ENCODE data around the gene PPP3CA. TPM values are rescaled to one million over a fixed set of nuclear protein-coding genes. Genes with fewer than 3 reads are reported as not detected.

The PPP3CA gene
- total and polyA plus RNA-seq, 4 experiments from 2014 or later: 5.0 to 41.8 (median 22.9) TPM

DNA sequence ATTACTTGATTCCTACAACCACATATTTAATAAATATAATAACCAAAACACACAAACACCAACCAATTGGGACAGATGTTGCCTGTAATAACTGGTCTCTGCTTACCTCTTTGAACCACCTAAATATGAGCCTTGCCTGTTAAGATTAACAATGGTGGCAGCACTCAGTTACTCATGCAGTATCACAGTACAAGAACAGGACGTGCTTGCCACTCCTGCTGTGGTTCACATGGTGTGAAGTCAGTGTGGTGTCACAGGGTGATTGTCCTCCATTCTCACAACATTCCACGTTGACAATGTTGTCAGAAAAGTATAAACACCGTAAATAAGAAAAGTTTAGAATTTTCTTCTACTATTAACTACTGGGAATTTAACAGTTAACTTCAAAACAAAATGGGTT lies 365.0 kb downstream of the PPP3CA start:
- Histone ChIP-seq H3K36me3 (ENCODE audit: insufficient read depth, low read length) (no peaks in the 10 kb centered on the region), H3K4me3 (ENCODE audit: low read length in 2 of 2) (no peak overlapping the region), H3K9me3 (ENCODE audit: control insufficient read depth in 1 of 2, low read length in 2 of 2) (no peaks in the 10 kb centered on the region), H3K27me3 (ENCODE audit: insufficient read depth, low read length) (no peaks in the 10 kb centered on the region), H3K4me1 (ENCODE audit: insufficient read depth, low read length) (no peaks in the 10 kb centered on the region), H3K27ac (ENCODE audit: low read depth, low read length) (no peak overlapping the region)
- Mint-ChIP-seq H3K4me1 (no peaks in the 10 kb centered on the region), H3K36me3 (no peaks in the 10 kb centered on the region), H3K4me3 (no peak overlapping the region), H3K27me3 (no peaks in the 10 kb centered on the region), H3K9me3 (no peaks in the 10 kb centered on the region), H3K27ac (no peak overlapping the region)
- DNase-seq: no peak
- intact Hi-C loops (cut with micrococcal nuclease): no loop called here
- POLR2A ChIA-PET (ENCODE audit: partially characterized antibody): interaction anchor here (0.6 kb wide), 1 partner anchor 38 kb away, joined by 5 read pairs; no protein-coding TSS in a partner anchor
- CTCF ChIA-PET (ENCODE audit: partially characterized antibody): no interaction called here

- Histone ChIP-seq H3K4me3 (ENCODE audit: low read length in 2 of 2) (no peak overlapping the region), H3K9me3 (ENCODE audit: control insufficient read depth in 1 of 2, low read length in 2 of 2) (no peaks in the 10 kb centered on the region), H3K27ac (ENCODE audit: low read depth, low read length) (no peak overlapping the region), H3K4me1 (ENCODE audit: insufficient read depth, low read length) (no peaks in the 10 kb centered on the region), H3K27me3 (ENCODE audit: insufficient read depth, low read length) (no peaks in the 10 kb centered on the region), H3K36me3 (ENCODE audit: insufficient read depth, low read length) (no peaks in the 10 kb centered on the region)
- no peak overlapping the region for H3K27ac Mint-ChIP-seq
- no peaks in the 10 kb centered on the region for H3K36me3 Mint-ChIP-seq
- no peak for DNase-seq
- CTCF ChIA-PET (ENCODE audit: partially characterized antibody): no interaction called here
- intact Hi-C loops (cut with micrococcal nuclease): no loop called here
- H3K4me3 Mint-ChIP-seq: no peak overlapping the region
- H3K9me3 Mint-ChIP-seq: no peaks in the 10 kb centered on the region
- no peaks in the 10 kb centered on the region for H3K27me3 Mint-ChIP-seq
- POLR2A ChIA-PET (ENCODE audit: partially characterized antibody): interaction anchor here (0.6 kb wide), 1 partner anchor 39 kb away, joined by 5 read pairs; no protein-coding TSS in a partner anchor
- no peaks in the 10 kb centered on the region for H3K4me1 Mint-ChIP-seq
These were observed 365.7 kb downstream of the PPP3CA start for GRCh38 chr4:100981447-100982204.

- POLR2A ChIA-PET (ENCODE audit: partially characterized antibody): no interaction called here
- H3K4me1 Mint-ChIP-seq: no peaks in the 10 kb centered on the region
- H3K27me3 ChIP-seq (ENCODE audit: insufficient read depth, low read length): no peaks in the 10 kb centered on the region
- H3K27me3 Mint-ChIP-seq: no peaks in the 10 kb centered on the region
- H3K4me3 Mint-ChIP-seq: no peak overlapping the region
- no peak overlapping the region for H3K4me3 ChIP-seq (ENCODE audit: low read length in 2 of 2)
- H3K36me3 Mint-ChIP-seq: no peaks in the 10 kb centered on the region
- H3K36me3 ChIP-seq (ENCODE audit: insufficient read depth, low read length): no peaks in the 10 kb centered on the region
- CTCF ChIA-PET (ENCODE audit: partially characterized antibody): interaction anchor here (0.7 kb wide), 1 partner anchor 320 kb away, joined by 3 read pairs; no protein-coding TSS in a partner anchor
- no peak for DNase-seq
- intact Hi-C loops (cut with micrococcal nuclease): loop anchor here (5.0 kb wide), 1 partner anchor 38 kb away; no protein-coding TSS in a partner anchor
- H3K27ac Mint-ChIP-seq: no peak overlapping the region
- no peak overlapping the region for H3K27ac ChIP-seq (ENCODE audit: low read depth, low read length)
- no peaks in the 10 kb centered on the region for H3K9me3 Mint-ChIP-seq
- no peaks in the 10 kb centered on the region for H3K9me3 ChIP-seq (ENCODE audit: control insufficient read depth in 1 of 2, low read length in 2 of 2)
- no peaks in the 10 kb centered on the region for H3K4me1 ChIP-seq (ENCODE audit: insufficient read depth, low read length)
These were observed 367.6 kb downstream of the PPP3CA start for GRCh38 chr4:100979736-100980135.

- no peaks in the 10 kb centered on the region for H3K4me1 Mint-ChIP-seq
- CTCF ChIA-PET (ENCODE audit: partially characterized antibody): interaction anchor here (1.6 kb wide), 1 partner anchor 44 kb away, joined by 3 read pairs; no protein-coding TSS in a partner anchor
- no peak overlapping the region for H3K4me3 Mint-ChIP-seq
- POLR2A ChIA-PET (ENCODE audit: partially characterized antibody): no interaction called here
- DNase-seq: no peak
- Histone ChIP-seq H3K27me3 (ENCODE audit: insufficient read depth, low read length) (no peaks in the 10 kb centered on the region), H3K4me1 (ENCODE audit: insufficient read depth, low read length) (no peaks in the 10 kb centered on the region), H3K27ac (ENCODE audit: low read depth, low read length) (no peak overlapping the region), H3K36me3 (ENCODE audit: insufficient read depth, low read length) (no peaks in the 10 kb centered on the region), H3K4me3 (ENCODE audit: low read length in 2 of 2) (no peak overlapping the region), H3K9me3 (ENCODE audit: control insufficient read depth in 1 of 2, low read length in 2 of 2) (no peaks in the 10 kb centered on the region)
- H3K9me3 Mint-ChIP-seq: no peaks in the 10 kb centered on the region
- H3K27ac Mint-ChIP-seq: no peak overlapping the region
- intact Hi-C loops (cut with micrococcal nuclease): loop anchor here (5.0 kb wide), 1 partner anchor 39 kb away; no protein-coding TSS in a partner anchor
- H3K27me3 Mint-ChIP-seq: no peaks in the 10 kb centered on the region
- no peaks in the 10 kb centered on the region for H3K36me3 Mint-ChIP-seq
These were observed 369.5 kb downstream of the PPP3CA start for GRCh38 chr4:100977746-100978397.

- intact Hi-C loops (cut with micrococcal nuclease): loop anchor here (5.0 kb wide), 1 partner anchor 40 kb away; no protein-coding TSS in a partner anchor
- Histone ChIP-seq H3K27ac (ENCODE audit: low read depth, low read length) (no peak overlapping the region), H3K27me3 (ENCODE audit: insufficient read depth, low read length) (no peaks in the 10 kb centered on the region), H3K4me3 (ENCODE audit: low read length in 2 of 2) (no peak overlapping the region), H3K9me3 (ENCODE audit: control insufficient read depth in 1 of 2, low read length in 2 of 2) (no peaks in the 10 kb centered on the region), H3K4me1 (ENCODE audit: insufficient read depth, low read length) (no peaks in the 10 kb centered on the region), H3K36me3 (ENCODE audit: insufficient read depth, low read length) (no peaks in the 10 kb centered on the region)
- ChIA-PET POLR2A (ENCODE audit: partially characterized antibody) (no interaction called here), CTCF (ENCODE audit: partially characterized antibody) (interaction anchor here (1.6 kb wide), 1 partner anchor 44 kb away, joined by 3 read pairs; no protein-coding TSS in a partner anchor)
- Mint-ChIP-seq H3K4me3 (no peak overlapping the region), H3K9me3 (no peaks in the 10 kb centered on the region), H3K27me3 (no peaks in the 10 kb centered on the region), H3K36me3 (no peaks in the 10 kb centered on the region), H3K27ac (no peak overlapping the region), H3K4me1 (no peaks in the 10 kb centered on the region)
- DNase-seq: no peak
These were observed 370.1 kb downstream of the PPP3CA start for GRCh38 chr4:100977274-100977673.

Small RNA genes lying within 50 kb of the gene (microRNA-seq; reads per million reads assigned to microRNA genes)
- gene MIR1255A (ENCODE audit: borderline microRNAs expressed, borderline number of aligned reads, borderline replicate concordance) (1.7 reads per million), gene MIR8066 (ENCODE audit: borderline microRNAs expressed, borderline number of aligned reads, borderline replicate concordance) (not detected)

Measured in CD4-positive, alpha-beta memory T cell (primary cell).